ENCODE measurements around the gene CEBPZOS. TPM values are rescaled to one million over a fixed set of nuclear protein-coding genes. Genes with fewer than 3 reads are reported as not detected.

CEBPZOS gene
- total RNA-seq, result not detected in 3 replicates

- no peak within 1 kb of the TSS for H3K4me3 Mint-ChIP-seq
- DNase-seq (ENCODE audit: low spot score in 2 of 2, unreplicated experiment in 2 of 2), result no peak
- no peaks in the 10 kb centered on the region for H3K27me3 Mint-ChIP-seq (ENCODE audit: low read depth)
- no peak for TF ChIP-seq CTCF (IDR thresholded peaks at IDR 0.05; ENCODE audit: unreplicated experiment)
- H3K9me3 Mint-ChIP-seq, result no peaks in the 10 kb centered on the region
- H3K27ac Mint-ChIP-seq, result no peak within 1 kb of the TSS
- peaks cover 5% of the 10 kb centered on the region for H3K36me3 Mint-ChIP-seq
- H3K4me1 Mint-ChIP-seq, result no peaks in the 10 kb centered on the region
Observed at GRCh38 chr2:37196320-37197195, at the start of gene CEBPZOS. Gene CEBPZOS, plus strand, starts transcription at chr2:37196496. Its CDS starts 3,209 bp downstream, at chr2:37199705.

- Mint-ChIP-seq H3K9me3 (peaks cover 8% of the 10 kb centered on the region), H3K27me3 (ENCODE audit: low read depth) (no peaks in the 10 kb centered on the region), H3K4me3 (no peak overlapping the region), H3K27ac (no peak overlapping the region), H3K4me1 (peaks cover 17% of the 10 kb centered on the region), H3K36me3 (peaks cover 35% of the 10 kb centered on the region)
- no peak for TF ChIP-seq CTCF (IDR thresholded peaks at IDR 0.05; ENCODE audit: unreplicated experiment)
- DNase-seq (ENCODE audit: low spot score in 2 of 2, unreplicated experiment in 2 of 2), result no peak
Observed at GRCh38 chr2:37148325-37148724, 48.0 kb upstream of the CEBPZOS start.

- H3K4me3 Mint-ChIP-seq, result no peak overlapping the region
- H3K36me3 Mint-ChIP-seq, result peaks cover 44% of the 10 kb centered on the region
- peak overlapping the region; percentile 14 for H3K27ac Mint-ChIP-seq
- H3K9me3 Mint-ChIP-seq, result peaks cover 13% of the 10 kb centered on the region
- no peak for DNase-seq (ENCODE audit: low spot score in 2 of 2, unreplicated experiment in 2 of 2)
- no peak for TF ChIP-seq CTCF (IDR thresholded peaks at IDR 0.05; ENCODE audit: unreplicated experiment)
- H3K4me1 Mint-ChIP-seq, result peaks cover 17% of the 10 kb centered on the region
- H3K27me3 Mint-ChIP-seq (ENCODE audit: low read depth), result no peaks in the 10 kb centered on the region
Observed at GRCh38 chr2:37149626-37150322, 46.5 kb upstream of the CEBPZOS start.

- peaks cover 13% of the 10 kb centered on the region for H3K9me3 Mint-ChIP-seq
- no peak for DNase-seq (ENCODE audit: low spot score in 2 of 2, unreplicated experiment in 2 of 2)
- peaks cover 38% of the 10 kb centered on the region for H3K36me3 Mint-ChIP-seq
- H3K4me1 Mint-ChIP-seq, result peaks cover 40% of the 10 kb centered on the region
- no peak for TF ChIP-seq CTCF (IDR thresholded peaks at IDR 0.05; ENCODE audit: unreplicated experiment)
- no peak overlapping the region for H3K27ac Mint-ChIP-seq
- H3K4me3 Mint-ChIP-seq, result no peak overlapping the region
- no peaks in the 10 kb centered on the region for H3K27me3 Mint-ChIP-seq (ENCODE audit: low read depth)
Observed at GRCh38 chr2:37153224-37153623, 43.1 kb upstream of the CEBPZOS start.

GRCh38 chr2:37154785-37155184 lies 41.5 kb upstream of the CEBPZOS start:
- DNase-seq (ENCODE audit: low spot score in 2 of 2, unreplicated experiment in 2 of 2), result no peak
- Mint-ChIP-seq H3K36me3 (peaks cover 32% of the 10 kb centered on the region), H3K4me1 (peaks cover 36% of the 10 kb centered on the region), H3K4me3 (no peak overlapping the region), H3K9me3 (peaks cover 13% of the 10 kb centered on the region), H3K27me3 (ENCODE audit: low read depth) (no peaks in the 10 kb centered on the region), H3K27ac (peak overlapping the region; percentile 98)
- no peak for TF ChIP-seq CTCF (IDR thresholded peaks at IDR 0.05; ENCODE audit: unreplicated experiment)
